Measurements from ENCODE around the gene C10orf62.
"Not testable (repeated sequence)": the region's sequence is repeated elsewhere in the genome, so short reads cannot be mapped to it uniquely, and the experiment has no call there.

The C10orf62 gene

GRCh38 chr10:97566336-97566996, 23.1 kb upstream of the C10orf62 start:
- DNase-seq = no peak

DNA sequence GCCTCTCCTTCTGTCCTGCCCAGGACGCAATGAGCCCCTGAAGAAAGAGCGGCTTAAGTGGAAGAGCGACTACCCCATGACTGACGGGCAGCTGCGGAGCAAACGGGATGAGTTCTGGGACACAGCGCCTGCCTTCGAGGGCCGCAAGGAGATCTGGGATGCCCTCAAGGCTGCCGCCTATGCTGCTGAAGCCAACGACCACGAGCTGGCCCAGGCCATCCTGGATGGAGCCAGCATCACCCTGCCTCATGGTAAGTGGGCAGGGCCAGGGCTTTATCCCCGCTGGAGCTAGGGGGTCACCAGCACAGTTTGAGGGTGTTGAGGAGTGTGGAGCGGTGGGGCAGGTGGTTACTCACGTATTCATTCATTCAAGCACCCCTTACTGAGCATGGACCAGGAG, 21.6 kb upstream of the C10orf62 start:
- no peak for DNase-seq

DNA sequence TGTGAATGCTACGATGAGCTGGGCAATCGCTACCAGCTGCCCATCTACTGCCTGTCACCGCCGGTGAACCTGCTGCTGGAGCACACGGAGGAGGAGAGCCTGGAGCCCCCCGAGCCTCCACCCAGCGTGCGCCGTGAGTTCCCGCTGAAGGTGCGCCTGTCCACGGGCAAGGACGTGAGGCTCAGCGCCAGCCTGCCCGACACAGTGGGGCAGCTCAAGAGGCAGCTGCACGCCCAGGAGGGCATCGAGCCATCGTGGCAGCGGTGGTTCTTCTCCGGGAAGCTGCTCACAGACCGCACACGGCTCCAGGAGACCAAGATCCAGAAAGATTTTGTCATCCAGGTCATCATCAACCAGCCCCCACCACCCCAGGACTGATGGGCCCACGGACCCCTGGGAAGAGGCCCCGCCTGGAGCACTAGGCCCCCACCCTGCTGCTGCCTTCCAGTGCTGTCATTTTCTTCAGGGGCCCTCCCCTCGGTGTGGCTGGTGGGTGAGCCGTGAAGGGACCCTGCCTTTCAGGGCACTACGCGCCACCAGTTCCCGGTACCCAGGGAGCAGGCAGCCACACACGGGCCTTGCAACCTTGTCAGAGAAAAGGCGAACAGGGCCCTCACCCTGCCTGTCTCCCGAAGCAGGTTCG, 19.3 kb upstream of the C10orf62 start:
- no peak for DNase-seq

- DNase-seq = no peak
Measured at GRCh38 chr10:97570789-97571471, 18.6 kb upstream of the C10orf62 start.

DNA sequence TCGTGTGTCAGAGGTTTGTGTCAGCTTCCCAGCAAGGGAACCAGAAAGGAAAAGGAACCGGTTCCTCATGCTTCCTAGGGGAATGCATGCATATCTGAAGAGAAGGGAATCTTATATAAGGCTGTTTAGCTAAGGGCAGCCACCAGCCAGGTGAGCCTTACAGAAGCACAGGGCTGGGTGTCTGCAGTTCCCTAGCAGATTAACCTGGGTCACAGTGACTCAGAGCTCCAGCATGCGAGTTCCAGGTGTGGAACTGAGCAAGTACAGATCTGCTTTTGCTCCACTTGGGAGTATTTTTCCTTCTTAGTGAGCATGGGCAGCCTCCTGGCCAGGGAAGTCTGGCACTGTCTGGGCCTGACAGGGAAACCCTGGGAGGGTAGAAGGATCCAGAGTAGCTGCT, 17.9 kb upstream of the C10orf62 start:
- no peak for DNase-seq

DNA sequence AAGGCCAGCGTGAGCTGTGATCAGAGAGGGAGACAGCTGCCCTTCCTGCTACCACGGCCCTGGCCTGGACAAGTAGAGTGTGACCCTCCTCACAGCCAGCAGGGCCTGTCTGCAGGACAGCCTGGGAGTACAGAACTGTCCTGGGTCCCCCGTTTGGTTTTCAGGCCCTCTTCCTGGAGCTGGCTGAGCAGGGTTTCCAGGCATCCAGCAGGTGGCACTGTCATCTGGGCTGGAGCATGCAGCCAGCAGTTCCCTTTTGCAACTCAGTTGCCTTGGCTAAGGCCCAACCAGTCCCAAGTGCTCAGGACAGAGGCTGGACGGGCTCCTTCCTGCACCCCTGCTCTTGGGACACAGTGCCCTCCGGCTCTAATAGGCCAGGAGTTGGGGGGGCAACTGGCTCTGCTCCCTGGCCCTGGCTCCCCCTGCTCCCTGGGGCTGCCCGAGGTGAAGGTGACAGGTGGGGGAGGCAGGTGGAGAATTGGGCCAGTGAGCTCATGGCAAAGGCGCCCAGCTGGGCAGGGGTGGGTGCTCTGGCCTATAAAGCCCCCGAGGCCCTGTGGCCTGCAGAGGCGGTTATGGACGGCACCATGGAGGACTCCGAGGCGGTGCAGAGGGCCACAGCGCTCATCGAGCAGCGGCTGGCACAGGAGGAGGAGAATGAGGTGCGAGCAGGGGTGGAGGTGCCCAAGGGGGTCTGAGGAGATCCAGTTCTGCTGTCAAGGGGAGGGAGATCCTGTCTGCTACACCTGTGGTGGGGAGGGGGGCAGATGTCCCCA, 17.1 kb upstream of the C10orf62 start, which contains the start of gene ANKRD2:
Gene ANKRD2, plus strand, starts transcription at position 566 of the 776 bp plus-strand sequence. Its CDS starts 10 bp downstream, at position 576.
- peak; percentile 72 for DNase-seq

DNA sequence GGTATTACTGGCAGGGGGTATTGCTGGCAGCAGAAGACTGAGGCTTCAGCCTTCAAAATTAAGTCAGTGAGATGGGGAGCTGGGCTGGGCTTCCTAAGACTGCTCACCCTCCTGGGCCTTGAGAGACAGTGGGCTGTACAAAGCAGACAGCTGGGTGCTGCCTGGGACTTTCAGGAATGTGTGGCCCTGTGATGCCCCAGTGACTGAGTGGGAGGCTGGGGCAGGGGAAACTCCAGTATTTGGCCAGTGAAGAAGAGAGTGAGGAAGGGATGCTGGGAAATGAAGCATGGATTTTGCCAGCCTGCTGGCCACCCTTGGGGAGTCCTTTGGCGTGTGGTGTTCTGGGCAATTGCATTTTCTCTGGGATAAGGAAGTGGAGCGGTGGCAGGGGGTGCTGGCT, 16.5 kb upstream of the C10orf62 start:
- no peak for DNase-seq

DNA sequence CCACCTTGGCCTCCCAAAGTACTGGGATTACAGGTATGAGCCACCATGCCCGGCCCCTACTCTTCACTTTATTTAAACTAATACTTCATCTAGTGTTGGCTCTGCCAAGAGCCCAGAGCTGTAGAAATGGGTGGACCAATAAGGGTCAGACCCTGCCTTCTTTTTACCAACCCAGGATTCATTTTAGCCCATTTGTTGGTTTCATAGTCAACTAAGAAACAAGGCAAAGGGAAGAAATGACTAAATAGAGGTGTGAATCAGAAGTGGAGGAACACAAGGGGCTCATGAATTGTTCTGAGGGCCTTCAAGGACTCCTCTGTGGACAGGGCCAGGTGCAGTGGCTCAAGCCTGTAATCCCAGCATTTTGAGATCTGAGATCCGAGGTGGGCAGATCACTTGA, 15.8 kb upstream of the C10orf62 start:
- no peak for DNase-seq

DNA sequence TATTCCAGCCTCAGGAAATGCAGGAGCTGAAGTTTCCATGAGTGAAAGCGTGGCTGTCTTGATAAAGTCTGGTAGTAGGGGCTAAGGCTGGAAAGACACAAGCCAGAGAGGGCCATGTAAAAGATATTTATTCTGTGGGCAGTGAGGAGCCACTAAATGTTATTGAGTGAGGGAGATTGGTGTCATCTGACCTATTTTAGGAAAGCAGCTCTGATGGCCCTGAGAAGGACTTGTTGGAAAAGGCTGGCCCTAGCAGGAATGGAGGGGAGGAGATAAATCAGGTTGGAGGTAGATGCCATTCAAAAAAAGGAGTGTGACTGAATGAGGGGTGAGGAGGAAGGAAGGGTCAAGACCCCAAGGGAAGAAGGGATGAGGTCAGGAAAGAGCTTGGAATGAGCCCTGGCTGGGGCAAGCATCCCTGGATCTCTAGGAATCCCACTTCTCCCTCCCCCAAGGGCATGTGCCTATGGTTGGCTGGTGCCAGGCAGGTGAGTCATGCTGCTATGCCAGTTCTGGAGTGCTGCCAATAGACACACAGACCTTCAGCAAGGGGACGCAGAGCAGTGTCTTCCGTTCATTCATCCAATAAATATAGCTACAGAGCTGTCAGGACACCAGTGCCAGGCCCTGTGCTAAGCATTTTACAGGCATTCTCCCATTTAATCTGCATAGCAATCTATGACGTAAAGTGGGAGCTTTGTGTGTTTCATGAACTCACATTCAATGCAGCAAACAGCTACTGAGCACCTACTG, 15.0 kb upstream of the C10orf62 start:
- peak; percentile 90 for DNase-seq

DNA sequence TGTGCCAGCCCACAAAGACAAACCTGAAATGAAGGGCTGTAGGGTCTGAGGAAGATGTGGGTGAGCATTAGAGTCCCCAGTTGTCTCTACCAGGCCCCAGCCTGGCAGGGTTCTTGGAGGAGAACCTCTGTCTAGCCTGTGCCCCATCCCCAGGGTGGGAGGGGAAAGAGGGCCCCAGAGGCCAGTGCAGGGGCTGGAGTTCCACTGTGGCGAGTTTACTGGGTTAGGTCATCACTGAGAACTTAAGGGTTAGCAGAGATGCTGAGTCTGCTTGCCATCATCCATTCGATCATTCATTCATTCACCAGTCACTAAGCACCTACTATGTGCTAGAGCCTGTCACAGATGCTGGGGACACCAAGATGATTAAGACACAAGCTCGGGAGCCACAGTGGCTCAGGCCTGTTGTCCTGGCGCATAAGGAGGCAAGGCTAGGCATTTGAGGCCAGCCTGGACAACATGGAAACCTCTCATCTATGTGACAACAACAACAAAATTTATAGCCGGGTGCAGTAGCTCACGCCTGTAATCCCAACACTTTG, 14.3 kb upstream of the C10orf62 start:
- no peak for DNase-seq

DNA sequence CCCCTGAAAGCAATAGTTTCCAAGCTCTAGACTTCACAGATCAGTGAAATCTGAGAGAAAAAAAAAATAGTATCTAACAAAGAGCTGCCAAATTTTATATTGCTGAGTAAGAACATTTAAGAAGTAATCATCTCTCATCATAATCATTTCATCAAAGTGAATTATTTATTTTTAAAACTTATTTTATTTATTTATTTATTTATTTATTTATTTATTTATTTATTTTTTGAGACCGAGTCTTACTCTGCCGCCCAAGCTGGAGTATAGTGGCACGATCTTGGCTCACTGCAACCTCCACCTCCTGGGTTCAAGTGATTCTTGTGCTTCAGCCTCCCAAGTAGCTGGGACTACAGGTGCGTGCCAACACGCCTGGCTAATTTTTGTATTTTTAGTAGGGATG, 13.0 kb upstream of the C10orf62 start:
- DNase-seq = not testable (repeated sequence)

- no peak for DNase-seq
Measured at GRCh38 chr10:97577701-97578100, 11.8 kb upstream of the C10orf62 start.

GRCh38 chr10:97578171-97578844, 11.2 kb upstream of the C10orf62 start:
- DNase-seq = no peak

DNA sequence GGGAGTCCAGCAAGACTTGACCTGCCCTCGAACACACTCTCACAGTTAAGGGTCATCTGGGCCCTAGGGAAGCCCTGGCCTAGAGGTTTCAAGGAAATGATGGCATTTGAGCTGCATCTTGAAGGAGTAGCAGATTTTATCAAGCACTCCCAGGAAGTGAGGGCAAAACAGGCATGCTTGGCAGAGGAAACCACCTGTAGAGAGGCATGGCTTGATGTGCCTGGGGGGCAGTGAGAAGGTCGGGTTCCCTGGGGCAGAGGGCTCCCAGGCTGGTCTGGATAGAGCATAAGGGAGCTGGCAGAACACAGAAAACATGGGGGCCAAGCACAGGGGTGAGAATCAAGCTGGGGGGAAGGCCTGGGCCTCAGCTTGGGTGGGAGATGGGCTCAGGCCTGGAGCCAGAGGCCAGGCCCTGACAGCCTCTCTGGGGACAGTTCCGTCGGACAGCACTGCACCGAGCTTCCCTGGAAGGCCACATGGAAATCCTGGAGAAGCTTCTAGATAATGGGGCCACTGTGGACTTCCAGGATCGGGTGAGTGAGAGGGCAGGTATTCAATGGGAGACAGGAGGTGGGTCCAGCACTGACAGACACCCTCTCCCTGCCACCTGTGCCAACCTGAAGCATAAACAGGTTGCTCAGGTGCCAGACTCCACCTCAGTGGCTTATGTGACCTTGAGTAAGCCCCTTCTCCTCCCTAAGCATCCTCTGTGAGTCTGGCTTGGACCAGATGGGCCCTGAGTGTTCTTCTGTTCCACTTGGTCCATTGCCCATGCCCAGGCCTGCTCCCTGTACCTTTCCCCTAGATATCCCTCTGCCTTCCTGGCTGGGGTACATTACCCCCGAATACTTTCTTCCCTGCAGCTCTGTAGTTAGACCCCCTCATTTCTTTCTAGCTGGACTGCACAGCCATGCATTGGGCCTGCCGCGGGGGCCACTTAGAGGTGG, 8.8 kb upstream of the C10orf62 start:
- DNase-seq = no peak

GRCh38 chr10:97582169-97582568, 7.4 kb upstream of the C10orf62 start:
- DNase-seq = no peak

GRCh38 chr10:97583476-97583875, 6.0 kb upstream of the C10orf62 start:
- DNase-seq = no peak

GRCh38 chr10:97584060-97584797, 5.3 kb upstream of the C10orf62 start, which contains the start of gene HOGA1:
Gene HOGA1 (plus strand): TSS chr10:97584389. CDS start chr10:97584704, 315 bp downstream.
- peak; percentile 28 for DNase-seq

DNA sequence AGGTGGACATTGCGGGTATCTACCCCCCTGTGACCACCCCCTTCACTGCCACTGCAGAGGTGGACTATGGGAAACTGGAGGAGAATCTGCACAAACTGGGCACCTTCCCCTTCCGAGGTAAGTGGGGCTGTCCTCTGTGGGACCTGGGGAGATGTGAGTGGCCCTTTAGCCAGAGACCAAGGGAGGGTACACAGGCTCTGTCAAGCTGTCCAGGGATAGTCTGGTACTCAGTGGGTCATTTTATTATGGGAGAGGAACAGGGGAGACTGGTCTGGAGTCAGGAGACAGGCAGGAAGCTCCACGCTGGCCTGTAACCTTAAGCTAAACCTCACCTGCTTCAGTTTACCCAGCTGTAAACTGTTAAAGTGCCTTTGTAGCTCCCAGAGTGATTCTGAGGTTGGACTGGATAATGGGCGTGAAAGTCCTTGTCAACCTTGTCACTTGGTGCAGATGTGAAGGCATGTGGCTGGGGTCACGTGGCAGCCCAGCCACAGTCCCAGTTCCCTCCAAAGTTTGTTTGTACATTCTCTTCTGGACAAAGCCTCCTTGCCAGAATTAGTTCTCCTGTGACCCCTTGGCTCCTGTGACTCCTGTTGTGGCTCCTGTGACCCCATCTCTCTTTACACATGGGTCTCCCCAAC, 4.6 kb upstream of the C10orf62 start:
- DNase-seq = no peak

DNA sequence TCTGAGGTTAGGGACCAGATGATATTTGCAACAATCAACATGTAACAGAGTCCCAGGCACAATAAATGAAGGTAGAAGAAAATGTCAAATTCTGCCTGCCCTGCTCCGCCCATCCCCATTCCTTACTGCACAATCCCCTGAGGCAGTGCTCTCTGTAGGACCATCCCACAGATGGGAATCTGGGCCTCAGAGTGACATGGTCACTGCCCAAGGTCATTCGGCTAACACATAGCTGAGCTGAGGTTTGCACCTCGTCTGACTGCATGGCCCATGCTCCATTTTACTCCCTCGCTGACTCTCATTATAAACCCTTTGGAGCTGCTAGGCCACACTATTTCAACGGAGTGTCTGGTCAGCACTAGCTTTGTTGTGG, 4.1 kb upstream of the C10orf62 start:
- DNase-seq = no peak
